Measurements from ENCODE around the gene ZNF518A.
"Not testable (repeated sequence)": the region's sequence is repeated elsewhere in the genome, so short reads cannot be mapped to it uniquely, and the experiment has no call there.

ZNF518A gene

DNA sequence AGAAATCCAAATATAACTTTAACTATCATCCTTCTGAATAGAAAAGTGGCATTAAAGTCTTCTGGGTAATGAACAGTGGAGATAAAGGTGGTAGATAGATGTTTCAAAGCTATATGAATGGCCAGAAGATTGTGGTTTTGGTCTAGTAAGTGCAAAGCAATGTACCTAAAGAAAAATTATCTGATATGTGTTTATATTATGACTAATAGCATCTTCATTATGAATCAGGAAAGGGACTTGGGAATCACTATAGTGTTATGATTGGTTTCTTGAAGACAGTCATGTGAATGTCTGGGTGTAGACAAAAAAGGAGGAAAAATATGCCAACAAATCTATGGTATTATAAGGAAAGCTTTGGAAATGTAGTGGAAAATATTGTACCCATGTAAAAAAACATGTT lies 3.0 kb downstream of the ZNF518A start:
- DNase-seq: no peak

DNA sequence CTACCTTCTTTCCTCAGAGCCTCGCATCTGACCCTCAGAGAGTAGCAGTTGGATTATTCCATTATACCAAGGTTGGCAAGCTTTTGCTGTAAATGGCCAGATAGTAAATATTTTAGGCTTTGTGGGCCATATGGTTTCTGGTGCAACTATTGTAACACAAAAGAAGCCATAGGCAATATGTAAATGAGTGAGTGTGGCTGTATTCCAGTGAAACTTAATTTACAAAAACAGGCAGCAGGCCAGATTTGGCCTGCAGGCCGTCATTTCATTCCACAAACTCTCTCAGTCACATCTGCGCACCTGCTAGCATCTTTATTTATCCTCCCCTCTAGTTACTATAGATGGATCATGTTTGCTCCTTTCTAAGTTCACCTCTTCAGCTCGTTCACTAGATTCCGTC lies 6.7 kb downstream of the ZNF518A start:
- DNase-seq: no peak

DNA sequence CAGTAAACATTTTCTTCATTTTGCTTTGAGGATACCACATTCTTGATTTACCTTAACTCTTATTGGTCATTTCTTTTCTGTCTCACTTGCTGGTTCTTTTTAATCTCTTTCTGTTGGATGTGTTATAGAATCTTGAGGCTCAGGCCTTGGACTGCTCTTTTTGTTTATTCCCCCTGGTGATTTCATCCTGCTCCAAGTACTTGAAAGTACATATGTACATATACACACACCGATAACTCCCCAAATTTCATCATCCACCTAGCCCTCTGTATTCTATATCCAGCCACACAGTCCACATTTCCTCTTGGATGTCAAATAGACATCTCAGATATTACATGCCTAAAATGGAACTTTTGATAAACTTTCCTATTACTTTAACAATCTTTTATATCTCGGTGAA lies 7.5 kb downstream of the ZNF518A start:
- no peak for DNase-seq

DNA sequence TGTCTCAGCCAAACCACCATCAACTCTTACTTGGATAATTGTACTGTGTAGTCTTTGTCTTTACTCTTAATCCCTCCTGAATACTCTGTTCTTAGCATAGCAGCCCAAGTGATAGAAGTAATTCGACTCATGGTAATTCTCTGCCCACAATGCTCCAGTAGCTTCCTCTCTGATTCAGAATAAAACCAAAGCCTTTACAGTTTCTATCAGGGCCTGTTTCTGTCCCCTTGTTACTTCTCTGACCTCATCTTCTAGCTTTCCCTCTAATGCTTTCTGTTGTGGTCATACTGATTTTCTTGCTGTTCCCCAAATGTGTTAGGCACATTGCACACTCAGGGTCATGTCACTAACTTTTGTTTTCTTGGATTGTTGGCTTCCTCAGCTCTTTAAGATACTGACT lies 8.0 kb downstream of the ZNF518A start:
- DNase-seq: no peak

DNA sequence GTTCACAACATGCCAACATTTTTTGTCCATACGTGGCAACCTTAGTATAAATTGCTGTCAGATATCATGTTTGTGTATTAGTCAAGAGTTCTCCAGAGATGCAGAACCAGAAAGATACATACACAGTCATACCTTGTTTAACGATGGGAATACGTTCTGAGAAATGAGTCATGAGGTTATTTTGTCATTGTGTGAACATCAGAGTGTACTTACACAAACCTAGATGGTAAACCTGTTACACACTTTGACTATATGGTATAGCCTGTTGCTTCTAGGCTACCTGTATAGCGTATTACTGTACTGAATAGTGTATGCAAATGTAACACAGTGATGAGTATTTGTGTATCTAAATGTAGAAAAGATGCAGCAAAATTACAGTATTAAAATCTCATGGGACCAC lies 22.3 kb downstream of the ZNF518A start:
- no peak for DNase-seq

DNA sequence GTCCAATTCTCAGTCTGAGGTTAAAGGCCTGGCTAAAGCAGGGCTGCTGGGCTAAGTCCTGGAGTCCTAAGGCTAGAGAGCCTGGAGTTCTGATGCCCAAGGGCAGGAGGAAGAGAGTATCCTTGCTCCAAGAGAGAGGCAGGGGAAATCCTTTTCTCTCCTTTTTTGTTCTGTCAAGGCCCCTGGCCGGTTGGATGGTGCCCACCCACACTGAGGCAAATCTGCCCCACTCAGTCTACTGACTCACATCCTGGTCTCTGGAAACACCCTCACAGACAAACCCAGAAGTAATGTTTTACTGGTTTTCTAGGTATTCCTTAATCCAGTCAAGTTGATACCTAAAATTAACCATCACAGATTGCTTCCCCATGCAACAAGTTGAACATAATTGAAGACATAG lies 23.0 kb downstream of the ZNF518A start:
- no peak for DNase-seq

DNA sequence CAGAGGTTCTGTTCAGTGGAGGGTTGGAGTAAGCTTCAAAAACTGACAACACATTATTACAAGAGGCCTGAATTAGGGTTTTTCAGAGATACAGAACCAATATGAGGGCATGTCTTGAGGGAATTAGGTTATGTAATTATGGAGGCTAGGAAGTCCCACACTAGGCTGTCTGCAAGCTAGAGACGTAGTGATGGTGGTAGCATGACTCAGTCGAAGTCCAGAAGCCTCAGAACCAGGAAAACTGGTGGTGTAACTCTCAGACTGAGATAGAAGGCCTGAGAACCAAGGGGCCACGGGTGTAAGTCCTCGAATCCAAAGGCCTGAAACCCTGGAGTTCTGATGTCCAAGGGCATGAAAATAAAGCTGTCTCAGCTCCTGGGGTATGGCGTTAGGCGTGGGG lies 35.6 kb downstream of the ZNF518A start:
- DNase-seq: no peak

DNA sequence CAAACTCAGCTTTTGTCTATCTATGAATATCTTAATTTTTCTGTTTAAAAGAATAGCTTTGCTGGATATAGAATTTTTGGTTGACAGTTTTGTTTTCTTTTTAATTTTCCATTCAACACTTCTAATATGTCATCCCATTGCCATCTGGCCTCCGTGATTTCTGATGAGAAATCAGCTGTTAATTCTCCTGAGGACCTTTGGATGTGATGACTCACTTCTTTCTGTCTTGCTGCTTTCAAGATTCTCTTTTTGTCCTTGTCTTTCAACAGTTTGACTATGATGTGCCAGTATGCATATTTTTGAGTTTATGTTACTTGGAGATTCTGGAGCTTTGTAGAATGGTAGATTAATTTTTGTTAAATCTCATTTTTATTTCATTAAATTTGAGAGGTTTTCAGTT lies 38.4 kb downstream of the ZNF518A start:
- no peak for DNase-seq

DNA sequence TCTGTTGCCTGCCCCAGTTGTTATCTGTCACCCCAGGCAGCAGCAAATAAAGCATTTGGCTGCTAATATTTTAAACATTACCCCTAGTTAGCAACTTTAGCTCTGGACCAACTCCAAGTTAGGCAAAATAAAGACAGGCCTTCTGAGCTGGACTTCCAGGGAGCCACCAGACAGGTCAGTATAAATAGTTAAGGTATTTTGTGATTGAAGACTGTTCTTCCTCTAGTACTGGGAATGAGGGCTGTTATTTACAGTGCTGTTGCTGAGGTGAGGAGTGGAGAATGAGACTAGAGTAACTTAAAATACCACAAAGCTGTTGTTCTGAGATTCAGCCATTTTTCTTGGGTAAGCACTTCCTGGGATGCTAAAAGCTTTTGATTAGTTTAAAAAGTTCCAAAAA lies 40.1 kb downstream of the ZNF518A start:
- no peak for DNase-seq

DNA sequence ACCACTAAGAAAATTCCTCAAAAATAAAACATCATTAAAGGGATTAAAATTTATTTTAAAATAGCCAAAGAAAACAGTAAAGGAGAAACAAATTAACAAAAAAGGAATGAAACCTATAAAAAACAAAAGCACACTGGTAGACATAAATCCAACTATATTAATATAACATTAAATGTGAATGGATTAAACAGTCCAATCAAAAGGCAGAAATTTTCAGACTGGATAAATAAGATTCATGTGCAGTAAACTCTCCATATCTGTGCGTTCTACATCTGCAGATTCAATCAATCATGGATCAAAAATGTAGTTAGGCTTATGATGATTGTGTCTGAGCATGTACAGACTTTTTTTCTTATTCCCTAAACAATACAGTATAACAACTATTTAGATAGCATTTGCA lies 42.6 kb downstream of the ZNF518A start:
- DNase-seq: no peak

DNA sequence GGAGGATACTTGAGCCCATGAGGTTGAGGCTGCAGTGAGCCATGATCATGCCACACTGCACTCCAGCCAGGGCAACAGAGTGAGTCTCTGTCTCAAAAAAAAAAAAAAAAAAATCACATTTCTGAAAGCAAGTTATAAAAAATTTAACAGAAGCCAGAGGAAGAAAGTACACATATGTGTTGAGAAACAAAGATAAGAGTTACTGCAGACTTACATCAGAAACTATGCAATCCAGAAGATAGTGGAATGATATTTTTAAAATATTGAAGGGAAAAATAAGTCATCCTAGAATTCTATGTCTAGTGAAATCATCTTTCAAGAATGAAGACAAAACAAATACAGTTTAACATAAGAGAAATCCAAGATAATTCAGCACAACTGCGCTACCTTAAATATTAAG lies 46.9 kb downstream of the ZNF518A start:
- DNase-seq: no peak

DNA sequence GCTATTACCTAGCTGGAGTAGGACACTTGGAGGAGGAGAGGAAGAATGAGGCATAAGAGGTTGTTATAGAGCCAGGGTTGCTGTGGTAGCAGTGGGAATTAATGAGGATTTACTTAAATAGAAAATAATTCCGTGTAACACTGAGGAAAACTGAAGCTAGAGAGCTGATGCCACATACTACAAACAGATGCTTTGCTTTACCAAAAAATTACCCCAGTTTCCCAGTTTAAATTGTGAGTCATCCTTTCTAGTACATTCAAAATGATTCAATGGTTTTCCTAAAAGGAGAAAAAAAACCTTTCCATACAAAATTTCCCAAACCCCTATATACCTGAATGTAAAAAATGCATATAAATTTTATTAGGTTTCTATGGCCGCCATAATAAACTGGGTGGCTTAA lies 58.3 kb downstream of the ZNF518A start:
- DNase-seq: no peak

DNA sequence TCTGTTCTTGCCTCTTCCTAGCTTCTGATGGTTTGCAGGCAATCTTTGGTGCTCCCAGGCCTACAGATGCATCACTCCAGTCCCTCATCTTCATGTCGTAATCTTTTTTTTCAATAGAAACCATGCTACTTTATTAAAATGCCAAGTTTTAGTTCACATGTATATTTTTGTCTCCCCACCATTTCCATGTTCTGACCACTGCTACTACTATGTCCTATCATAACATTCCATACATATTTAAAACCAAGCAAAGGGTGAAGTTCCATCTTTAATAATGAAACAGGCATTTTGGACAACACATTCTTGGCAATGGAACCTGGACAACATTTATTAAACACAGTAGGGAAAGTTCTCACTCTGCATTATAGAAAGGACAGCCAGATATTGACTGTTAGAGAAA lies 58.8 kb downstream of the ZNF518A start:
- DNase-seq: no peak

DNA sequence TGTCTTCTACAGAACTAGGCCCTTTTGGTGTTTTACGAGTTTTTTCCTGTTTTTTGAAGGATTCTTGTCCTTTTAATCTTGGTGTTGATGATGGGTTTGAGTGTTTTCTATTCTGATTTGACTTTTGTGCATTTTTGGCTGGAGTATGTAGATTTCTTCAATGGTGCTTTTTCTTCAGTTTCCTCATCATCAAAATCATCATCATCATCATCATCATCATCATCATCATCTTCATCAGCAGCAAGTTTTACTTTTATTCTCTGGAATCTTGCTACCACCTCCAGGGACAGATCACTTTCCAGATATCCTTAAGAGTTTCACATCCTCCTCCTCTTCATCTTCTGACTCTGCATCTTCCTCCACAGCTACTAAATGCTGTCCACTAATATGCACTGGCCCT lies 59.4 kb downstream of the ZNF518A start:
- DNase-seq: not testable (repeated sequence)

DNA sequence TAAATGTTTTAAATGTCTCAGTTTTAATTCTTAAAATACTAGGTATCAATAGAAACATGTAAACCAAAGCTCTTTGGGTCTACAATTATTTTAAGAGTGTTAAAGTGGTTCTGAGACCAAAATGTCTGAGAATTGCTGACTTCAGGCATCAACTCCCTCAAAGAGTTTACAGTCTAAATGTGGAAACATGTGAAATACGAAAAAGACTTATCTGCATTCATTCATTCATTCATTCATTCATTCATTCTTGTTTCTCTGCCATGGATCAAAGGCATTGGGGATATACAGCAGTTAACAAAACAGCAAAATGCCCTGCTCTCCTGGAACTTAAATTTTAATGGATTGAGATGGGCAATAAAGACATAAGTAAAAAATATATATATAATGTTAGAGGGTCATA lies 71.4 kb downstream of the ZNF518A start:
- no peak for DNase-seq

DNA sequence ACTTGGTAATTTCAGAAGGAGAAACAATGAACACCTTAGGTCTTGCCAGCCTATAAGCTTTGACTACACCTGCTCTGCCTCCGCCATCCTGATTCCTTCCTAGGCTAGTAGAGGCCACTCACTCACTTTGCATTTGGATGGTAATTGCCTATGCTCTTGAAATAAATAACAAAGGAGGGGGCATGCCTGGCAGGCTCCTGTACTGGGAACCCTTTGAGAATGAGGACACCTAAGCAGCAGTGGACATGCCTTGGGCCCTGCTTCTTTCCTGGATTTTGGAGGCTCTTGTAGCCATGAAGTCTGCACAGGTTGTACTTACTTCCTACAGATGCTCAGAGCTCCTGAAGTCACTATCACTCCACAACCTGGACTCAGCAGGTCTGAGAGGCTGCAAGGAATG lies 75.5 kb downstream of the ZNF518A start:
- DNase-seq: no peak

DNA sequence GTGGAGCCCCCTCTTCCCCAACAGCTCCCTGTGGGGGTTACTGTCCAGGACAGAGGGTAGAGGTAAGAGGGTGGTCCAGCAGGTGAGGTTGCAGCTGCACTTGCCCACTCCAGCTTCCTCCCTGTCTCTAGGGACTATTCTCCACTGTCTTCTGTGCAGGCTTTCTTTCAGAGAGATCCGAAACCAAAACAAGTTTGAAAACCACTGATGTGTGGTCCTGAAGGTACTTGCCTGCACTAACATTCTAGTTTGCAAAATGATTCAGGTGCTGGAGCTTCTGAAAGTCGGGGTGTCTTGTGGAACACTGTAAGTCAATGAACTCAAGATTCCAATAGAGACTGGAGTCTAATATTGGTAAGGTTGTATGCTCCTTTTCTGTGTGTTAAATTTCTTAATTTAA lies 78.2 kb downstream of the ZNF518A start:
- no peak for DNase-seq

DNA sequence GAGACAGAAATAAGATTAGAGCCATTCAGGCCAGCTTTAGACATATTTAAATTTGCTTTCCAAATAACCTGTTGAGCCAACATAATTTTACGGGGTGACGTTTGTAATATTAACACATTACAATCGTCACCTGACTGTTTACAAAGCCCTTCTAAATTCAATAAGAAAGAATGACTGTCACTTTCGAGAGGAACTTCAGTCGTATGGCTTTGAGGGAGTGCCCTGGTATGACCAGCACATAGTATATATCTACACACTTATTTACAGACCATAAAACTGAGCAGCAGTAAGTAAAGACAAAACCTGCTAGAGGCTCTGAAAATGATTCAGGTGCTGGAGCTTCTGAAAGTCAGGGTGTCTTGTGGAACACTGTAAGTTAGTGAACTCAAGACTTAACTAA lies 78.8 kb downstream of the ZNF518A start:
- no peak for DNase-seq

DNA sequence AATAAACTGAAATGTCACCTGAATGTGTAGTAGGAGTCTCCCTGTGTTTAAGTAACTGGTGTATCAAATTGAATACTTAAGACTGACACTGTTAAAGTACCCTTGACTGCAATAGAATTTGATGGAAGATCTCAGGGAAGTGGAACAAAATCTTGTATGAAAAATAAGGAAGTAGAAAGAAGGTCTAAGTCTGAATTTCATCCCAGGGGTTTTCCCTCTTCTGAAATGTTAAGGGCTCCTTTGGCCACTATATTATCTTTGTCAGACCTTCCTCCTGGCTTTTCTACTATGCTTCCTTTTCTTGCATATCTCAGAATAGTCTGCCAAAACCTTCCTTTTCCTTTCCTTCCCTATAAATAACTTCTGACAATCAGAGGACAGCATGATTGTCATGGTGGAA lies 81.7 kb downstream of the ZNF518A start:
- DNase-seq: no peak

DNA sequence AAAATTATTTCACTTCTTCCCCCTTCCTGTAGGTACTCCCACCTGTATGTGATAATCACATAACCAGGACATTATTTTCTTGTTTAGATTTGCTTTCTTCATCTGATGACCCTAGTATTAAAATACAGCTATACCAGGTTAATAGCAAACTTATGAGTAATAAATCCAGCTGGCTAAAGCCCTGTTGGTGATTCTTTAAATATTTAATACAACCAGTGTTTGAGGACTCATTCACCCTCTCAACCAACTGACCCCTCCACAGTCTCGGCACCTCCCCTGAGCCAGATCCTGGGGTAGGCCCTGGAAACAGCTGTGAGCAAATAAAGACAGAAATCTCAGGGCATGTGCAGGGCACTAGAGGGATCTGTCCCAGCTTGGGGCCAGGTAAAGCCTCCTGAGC lies 82.8 kb downstream of the ZNF518A start:
- DNase-seq: no peak

All from activated effector memory CD4-positive, alpha-beta T cell treated with anti-CD3 and anti-CD28 coated beads, Interleukin-2, amount 50 U/mL, for 16 hours (primary cell).